Chondrocyte (in vitro differentiated cells): ENCODE measurements around the gene FAM111B. TPM values are rescaled to one million over a fixed set of nuclear protein-coding genes. Genes with fewer than 3 reads are reported as not detected.
A peak's percentile ranks its signal among the peaks of the same experiment; 100 is the strongest.
"Not testable (repeated sequence)": the region's sequence is repeated elsewhere in the genome, so short reads cannot be mapped to it uniquely, and the experiment has no call there.

Source experiments
- DNase-seq: peaks from one replicate; pipeline ENCODE4 v3.0.0; 2021; ENCODE audit warnings: mixed read lengths, low spot score
- H3K27ac Mint-ChIP-seq: one replicate; pipeline ENCODE4 v1.8.0; 2021; ENCODE audit warnings: mild to moderate bottlenecking, moderate library complexity, mixed read lengths; ENCODE audit not compliant: unreplicated experiment
- H3K27me3 Mint-ChIP-seq: 2 replicates; pipeline ENCODE4 v1.8.0; 2021; ENCODE audit warnings: low read depth, mixed read lengths
- H3K36me3 Mint-ChIP-seq: 2 replicates; pipeline ENCODE4 v1.8.0; 2021; ENCODE audit warnings: low read depth, mixed read lengths
- H3K4me1 Mint-ChIP-seq: 2 replicates; pipeline ENCODE4 v1.8.0; 2021; ENCODE audit warnings: low read depth, mild to moderate bottlenecking, mixed read lengths
- H3K4me3 Mint-ChIP-seq: one replicate; pipeline ENCODE4 v1.8.0; 2021; ENCODE audit warnings: mild to moderate bottlenecking, moderate library complexity, mixed read lengths; ENCODE audit not compliant: unreplicated experiment
- H3K9me3 Mint-ChIP-seq: 2 replicates; pipeline ENCODE4 v1.8.0; 2021; ENCODE audit warnings: low read depth, mixed read lengths
- total RNA-seq: library from RNA; stranded (reverse); gene quantifications from 3 replicates; pipeline ENCODE4 v1.2.1, GENCODE V29; 2021
- TF ChIP-seq, protein P1 (sequence below): fragments of 200-600 bp; sonication (generic); IDR thresholded peaks from 2 replicates; pipeline ENCODE4 v1.5.0; 2021; ENCODE audit warnings: antibody characterized with exemption, mild to moderate bottlenecking, moderate library complexity

The FAM111B gene
- total RNA-seq, 1 donor from 2014 or later = 1.6 TPM

DNA sequence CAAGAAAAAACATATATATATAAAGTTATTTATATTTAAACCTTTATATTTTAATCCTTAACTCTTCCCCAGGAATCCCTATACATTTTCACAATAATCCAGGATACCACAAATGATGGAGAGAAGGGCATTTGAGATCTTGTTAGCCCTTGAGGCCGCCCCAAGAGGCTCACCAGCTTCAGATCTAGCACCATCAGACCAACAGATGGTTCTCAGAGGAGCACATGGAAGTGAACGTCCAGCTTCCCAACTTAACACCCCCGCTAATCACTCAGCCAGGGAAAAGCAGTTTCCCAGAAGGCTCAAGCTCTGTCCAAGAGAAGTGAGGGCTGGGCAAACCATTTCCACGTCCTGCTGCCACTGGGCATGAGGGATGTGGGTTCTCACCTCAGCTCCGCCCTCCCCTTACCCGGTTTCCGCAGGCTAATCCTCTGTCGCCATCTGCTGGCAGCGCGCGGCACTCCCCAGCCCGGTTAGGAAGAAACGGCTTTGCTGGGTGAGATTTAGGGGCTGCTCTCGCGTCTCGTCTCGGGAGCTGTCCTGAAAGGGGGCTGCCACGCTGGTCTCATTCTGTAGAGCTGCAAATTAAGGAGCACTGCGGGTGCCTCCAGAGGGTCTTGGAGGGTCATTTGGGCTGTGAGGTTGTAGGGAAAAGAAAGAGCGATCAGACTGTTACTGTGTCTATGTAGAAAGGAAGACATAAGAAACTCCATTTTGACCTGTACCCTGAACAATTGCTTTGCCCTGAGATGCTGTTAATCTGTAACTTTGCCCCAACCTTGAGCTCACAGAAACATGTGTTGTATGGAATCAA lies 28.8 kb downstream of the FAM111B start:
- Mint-ChIP-seq H3K4me1 (peaks cover 2% of the 10 kb centered on the region), H3K9me3 (peaks cover 6% of the 10 kb centered on the region), H3K36me3 (peaks cover 8% of the 10 kb centered on the region), H3K27me3 (no peaks in the 10 kb centered on the region), H3K4me3 (peak overlapping the region; percentile 72), H3K27ac (no peak overlapping the region)
- TF ChIP-seq, protein P1, sequence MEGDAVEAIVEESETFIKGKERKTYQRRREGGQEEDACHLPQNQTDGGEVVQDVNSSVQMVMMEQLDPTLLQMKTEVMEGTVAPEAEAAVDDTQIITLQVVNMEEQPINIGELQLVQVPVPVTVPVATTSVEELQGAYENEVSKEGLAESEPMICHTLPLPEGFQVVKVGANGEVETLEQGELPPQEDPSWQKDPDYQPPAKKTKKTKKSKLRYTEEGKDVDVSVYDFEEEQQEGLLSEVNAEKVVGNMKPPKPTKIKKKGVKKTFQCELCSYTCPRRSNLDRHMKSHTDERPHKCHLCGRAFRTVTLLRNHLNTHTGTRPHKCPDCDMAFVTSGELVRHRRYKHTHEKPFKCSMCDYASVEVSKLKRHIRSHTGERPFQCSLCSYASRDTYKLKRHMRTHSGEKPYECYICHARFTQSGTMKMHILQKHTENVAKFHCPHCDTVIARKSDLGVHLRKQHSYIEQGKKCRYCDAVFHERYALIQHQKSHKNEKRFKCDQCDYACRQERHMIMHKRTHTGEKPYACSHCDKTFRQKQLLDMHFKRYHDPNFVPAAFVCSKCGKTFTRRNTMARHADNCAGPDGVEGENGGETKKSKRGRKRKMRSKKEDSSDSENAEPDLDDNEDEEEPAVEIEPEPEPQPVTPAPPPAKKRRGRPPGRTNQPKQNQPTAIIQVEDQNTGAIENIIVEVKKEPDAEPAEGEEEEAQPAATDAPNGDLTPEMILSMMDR = peak; percentile 99
- DNase-seq = peak; percentile 94

DNA sequence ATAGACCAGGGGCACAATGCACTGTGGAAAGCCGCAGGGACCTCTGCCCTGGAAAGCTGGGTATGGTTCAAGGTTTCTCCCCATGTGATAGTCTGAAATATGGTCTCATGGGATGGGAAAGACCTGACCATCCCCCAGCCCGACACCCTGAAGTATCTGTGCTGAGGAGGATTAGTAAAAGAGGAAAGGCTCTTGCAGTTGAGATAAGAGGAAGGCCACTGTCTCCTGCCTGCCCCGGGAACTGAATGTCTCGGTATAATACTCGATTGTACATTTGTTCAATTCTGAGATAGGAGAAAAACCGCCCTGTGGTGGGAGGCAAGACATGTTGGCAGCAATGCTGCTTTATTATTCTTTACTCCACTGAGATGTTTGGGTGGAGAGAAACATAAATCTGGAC lies 29.5 kb downstream of the FAM111B start:
- H3K4me3 Mint-ChIP-seq, H3K9me3 Mint-ChIP-seq: not testable (repeated sequence)

DNA sequence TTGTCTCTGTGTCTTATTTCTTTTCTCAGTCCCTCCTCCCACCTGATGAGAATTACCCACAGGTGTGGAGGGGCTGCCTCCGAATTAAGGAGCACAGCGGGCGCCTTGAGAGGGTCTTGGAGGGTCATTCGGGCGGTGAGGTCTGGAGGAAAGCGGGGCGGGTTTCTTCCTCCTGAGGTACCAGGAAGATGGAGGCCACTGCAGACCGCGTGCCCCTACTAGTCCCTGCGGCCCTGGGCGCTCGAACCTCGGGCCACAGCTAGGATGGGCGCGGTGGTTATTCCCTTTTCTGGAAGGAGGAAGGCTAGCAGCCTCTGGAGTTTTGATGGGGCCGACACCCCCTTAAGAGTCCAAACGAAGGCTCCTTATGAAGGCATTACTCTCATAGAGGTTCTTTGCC lies 30.2 kb downstream of the FAM111B start:
- TF ChIP-seq, protein P1 = no peak
- no peak overlapping the region for H3K4me3 Mint-ChIP-seq

More for the DNA sequence above, 29.5 kb downstream of the FAM111B start:
- not testable (repeated sequence) for H3K4me1 Mint-ChIP-seq, DNase-seq, H3K27ac Mint-ChIP-seq, H3K27me3 Mint-ChIP-seq, H3K36me3 Mint-ChIP-seq

GRCh38 chr11:59138643-59139042 lies 31.6 kb downstream of the FAM111B start:
- H3K4me1 Mint-ChIP-seq = peaks cover 21% of the 10 kb centered on the region
- TF ChIP-seq, protein P1 = no peak
- DNase-seq = no peak
- H3K4me3 Mint-ChIP-seq = no peak overlapping the region
- no peak overlapping the region for H3K27ac Mint-ChIP-seq
- no peaks in the 10 kb centered on the region for H3K36me3 Mint-ChIP-seq
- H3K9me3 Mint-ChIP-seq = no peaks in the 10 kb centered on the region
- H3K27me3 Mint-ChIP-seq = no peaks in the 10 kb centered on the region

More for the DNA sequence above, 30.2 kb downstream of the FAM111B start:
- Mint-ChIP-seq H3K27ac (no peak overlapping the region), H3K27me3 (no peaks in the 10 kb centered on the region), H3K4me1 (peaks cover 9% of the 10 kb centered on the region), H3K9me3 (peaks cover 2% of the 10 kb centered on the region), H3K36me3 (peaks cover 6% of the 10 kb centered on the region)
- no peak for DNase-seq

DNA sequence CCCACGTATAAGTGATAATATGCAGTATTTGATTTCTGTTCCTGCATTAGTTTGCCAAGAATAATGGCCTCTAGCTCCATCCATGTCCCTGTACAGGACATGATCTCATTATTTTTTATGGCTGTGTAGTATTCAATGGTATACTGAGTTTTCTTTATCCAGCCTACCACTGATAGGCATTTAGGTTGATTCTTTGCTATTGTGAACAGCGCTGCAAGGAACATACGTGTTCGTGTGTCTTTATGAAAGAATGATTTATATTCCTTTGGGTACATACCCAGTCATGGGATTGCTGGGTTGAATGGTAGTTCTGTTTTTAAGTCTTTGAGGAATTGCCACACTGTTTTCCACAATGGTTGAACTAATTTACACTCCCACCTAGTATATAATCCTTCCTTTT lies 34.2 kb downstream of the FAM111B start:
- Mint-ChIP-seq H3K27me3 (no peaks in the 10 kb centered on the region), H3K4me3 (no peak overlapping the region), H3K36me3 (no peaks in the 10 kb centered on the region), H3K27ac (no peak overlapping the region), H3K4me1 (peaks cover 39% of the 10 kb centered on the region), H3K9me3 (no peaks in the 10 kb centered on the region)
- DNase-seq = no peak
- TF ChIP-seq, protein P1 = no peak
